HUDEP-2 (cell line): ENCODE results near the gene IFT43.

Experiments
- DNase-seq, 76 experiments: peaks; one replicate each; lab custom pipeline; 2025; ENCODE audit not compliant: unreplicated experiment in 76 of 76; lab: John Stamatoyannopoulos, UW

Gene IFT43

GRCh38 chr14:76101391-76102379 lies 116.1 kb downstream of the IFT43 start:
- no peak for DNase-seq

DNA sequence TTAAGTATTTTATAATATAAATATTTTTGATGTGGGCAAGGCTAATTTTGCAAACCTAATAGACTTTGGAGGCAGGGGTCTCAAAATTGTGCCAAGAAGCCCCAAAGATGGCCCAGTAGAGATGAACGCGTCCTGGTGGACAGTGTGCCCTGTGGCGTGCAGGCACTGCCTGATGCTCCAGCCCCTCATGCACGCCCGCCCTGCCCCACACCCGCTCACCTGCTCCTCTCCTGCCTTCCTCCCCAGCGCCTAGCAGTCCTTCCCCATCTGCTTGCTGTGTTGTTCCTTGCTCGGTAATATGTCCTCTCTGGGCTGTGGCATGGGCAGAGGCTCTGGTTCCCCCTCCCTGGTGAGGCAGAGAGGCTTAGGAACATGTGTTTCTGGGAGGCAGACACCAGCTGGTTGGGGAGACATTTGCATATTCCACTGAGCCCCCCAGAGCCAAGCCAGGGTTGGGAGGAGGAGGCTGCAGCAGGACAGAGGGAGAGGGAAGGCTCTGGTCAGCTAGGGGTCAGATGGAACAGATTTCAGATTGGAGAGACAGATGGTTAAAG lies 119.3 kb downstream of the IFT43 start:
- DNase-seq, result no peak

DNA sequence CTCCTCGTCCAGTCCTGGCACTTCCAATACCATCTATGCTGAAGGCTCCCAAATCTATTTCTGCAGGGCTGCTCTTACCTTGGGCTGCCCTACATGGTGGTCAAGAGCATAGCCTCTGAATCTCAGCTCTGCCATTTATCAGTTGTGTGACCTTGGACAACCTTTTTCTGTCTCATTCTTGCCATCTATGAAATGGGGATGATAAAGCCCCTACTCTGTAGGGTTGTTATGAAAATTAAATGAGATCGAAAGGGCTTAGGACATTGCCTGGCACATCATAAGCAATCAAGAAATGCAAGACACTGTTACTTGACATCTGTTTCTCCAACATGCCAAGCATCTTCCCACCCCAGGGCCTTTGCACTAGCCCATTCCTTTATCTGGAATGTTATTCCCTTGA lies 120.6 kb downstream of the IFT43 start:
- DNase-seq, result no peak

GRCh38 chr14:76109087-76109880 lies 123.7 kb downstream of the IFT43 start:
- DNase-seq, result no peak

- no peak for DNase-seq
These were observed 127.5 kb downstream of the IFT43 start for GRCh38 chr14:76112889-76113624.

GRCh38 chr14:76113691-76114090 lies 128.1 kb downstream of the IFT43 start:
- DNase-seq, result no peak

- DNase-seq, result no peak
These were observed 129.5 kb downstream of the IFT43 start for GRCh38 chr14:76115010-76115422.

DNA sequence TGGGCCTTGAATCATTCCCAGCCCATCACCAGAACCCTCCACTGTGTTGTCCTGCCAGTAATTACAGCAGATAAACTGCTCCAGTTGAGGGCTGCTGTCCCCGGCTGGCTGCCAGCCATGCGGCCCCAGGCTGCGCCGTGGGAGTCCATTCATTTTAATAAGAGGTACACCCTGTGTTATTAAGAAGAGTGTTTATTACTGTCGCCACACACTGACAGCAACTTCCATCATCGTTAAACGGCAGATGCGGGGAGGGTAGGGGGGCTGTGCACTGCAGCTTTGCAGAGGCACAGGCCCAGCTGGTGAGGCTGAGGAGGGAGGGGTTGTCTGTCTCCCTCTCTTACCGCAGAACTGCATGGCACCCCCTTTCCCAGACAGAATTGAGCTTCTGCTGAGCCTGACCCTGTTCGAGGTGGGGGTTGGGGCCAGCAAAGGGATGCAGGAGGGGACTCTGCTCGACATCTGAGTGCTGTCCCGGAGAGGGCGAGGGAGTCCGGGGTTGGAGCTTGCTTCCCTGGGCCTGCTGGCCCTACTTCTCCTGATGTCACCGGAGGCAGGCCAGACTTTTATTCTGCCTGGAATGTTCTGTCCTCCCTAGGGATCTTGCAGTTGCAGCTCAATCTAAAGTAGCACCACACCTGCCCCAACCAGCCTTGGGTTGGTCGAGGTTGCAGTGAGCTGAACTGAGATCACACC lies 132.4 kb downstream of the IFT43 start:
- no peak for DNase-seq

- DNase-seq, result no peak
These were observed 133.0 kb downstream of the IFT43 start for GRCh38 chr14:76118594-76118993.

DNA sequence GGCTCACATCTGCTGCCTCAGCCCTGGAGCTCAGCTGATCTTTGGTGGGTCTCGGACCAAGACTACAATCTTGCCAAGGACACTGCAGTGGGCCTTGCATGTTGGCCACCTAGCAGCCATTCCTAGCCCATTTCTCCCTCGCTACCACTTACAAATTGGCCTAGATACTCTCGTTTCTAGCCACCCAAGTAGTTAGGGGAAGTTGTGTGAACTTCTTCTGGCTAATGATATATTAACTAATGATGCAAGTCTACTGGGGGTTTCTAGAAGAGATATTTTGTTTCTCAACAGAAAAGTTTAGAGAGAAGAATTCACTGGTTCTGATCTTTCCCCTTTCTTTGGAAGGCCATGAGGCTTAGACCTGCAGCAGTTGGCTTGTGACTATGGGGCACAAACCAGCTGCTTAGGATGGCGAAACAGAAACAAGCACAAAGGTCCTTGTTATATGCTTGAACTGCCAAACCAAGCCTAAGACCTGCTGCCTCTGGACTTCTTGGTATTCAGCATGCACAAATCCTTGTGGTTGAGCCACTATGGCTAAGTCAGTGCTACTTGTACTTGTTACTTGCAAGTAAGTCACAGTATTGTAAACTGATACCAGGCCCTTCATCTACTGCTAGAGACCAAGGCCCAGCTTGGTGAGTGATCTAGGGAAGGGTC lies 135.7 kb downstream of the IFT43 start:
- no peak for DNase-seq

DNA sequence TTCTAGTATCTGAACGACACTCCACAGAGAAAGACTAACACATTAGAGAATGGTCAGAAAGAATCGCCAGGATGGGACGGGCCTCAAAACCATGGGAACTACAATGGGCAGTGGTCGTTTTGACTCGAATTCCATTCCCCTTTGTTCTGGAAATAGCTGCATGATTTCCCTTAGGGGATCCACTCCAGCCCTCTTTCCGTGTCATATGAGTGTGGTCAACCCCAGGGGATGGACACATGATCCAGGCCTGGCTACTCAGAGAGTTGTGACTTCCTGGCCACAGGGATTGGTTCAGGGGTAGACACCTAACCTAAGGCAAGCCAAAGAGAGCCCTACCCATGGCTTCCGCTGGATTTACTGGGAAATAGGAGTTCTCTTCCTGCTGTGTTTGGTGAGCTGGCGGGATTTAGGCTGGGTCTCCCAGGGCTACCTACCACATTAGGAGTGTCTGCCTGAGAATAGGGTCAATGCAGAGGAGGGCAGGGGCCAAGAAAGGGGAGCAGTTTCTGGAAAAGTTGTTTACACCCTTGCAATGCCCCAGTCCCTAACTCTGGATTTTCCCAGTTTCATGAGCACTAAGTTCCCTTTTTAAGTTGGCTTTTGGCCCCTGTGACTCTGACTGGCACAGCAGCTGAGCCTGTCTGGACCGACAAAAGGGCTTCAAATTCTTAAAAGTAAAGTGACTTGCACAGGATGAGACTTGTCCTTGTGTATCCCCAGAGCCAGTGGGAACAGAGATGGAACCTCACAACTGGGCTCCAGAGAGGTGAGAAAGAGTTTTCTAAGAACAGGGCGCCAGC lies 138.1 kb downstream of the IFT43 start:
- DNase-seq, result no peak

DNA sequence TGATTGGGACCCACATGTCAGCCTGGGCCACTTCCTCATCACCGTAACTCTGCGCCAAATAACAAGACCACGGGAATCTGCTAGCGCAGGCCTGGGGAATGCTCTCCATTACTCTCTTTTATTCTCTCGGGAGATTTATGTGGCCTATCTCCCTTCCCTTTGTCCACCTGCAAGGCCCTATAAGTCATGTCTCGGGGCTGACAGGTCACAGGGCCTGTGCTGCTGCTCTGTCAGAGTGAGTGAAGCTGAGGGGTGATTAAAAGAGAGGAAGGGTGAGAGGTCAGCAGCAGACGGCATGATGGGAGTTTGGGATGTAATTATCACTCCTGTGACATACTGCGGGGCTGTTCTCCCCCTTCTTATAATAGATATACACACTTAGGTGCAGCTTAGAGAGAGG lies 139.9 kb downstream of the IFT43 start:
- DNase-seq, result no peak

- DNase-seq, result no peak
These were observed 140.5 kb downstream of the IFT43 start for GRCh38 chr14:76126076-76126475.

- no peak for DNase-seq
These were observed 144.5 kb downstream of the IFT43 start for GRCh38 chr14:76129851-76130576.

DNA sequence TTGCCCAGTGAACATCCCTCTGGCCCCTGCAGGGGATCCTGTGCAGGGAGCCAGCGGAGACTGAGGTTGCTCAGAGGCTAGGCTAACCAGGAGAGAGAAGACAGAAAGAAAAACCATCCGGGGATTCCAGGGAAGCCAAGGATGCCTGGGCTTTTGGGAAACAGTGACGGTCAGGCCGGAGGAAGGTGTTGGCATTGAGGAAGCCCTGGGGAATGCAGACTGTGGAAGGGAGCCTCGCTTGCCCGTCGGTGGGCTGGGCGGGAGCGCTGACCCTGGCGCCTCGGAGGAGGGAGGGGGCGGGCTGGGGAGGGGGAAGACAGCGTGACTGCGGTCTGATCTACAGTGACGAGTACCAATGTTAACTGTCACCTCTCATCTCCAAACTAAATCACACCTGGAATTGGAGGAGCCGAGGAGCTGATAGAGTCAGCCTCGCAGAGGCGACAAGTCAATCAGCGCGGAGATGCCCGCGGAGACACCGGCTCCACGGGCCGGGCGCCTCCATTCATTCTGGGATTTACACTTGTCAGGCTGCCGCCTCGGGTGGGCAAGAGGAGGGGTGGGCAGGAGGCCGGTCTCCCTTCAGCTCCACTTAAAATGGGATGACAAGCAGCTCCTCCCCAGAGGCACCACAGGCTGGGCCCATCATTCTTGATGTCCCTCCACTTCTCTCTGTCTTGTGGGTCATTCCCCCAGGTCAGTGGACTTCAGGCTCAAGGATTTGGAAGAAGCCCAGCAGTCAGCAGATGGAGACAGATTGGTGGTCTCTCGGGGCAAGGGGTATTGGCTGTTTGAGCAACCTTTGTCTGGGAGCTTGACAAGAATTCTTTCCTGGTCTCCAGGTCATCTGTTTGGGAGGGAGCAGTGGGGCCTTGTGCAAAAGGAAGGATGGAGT lies 145.8 kb downstream of the IFT43 start:
- no peak for DNase-seq

GRCh38 chr14:76133103-76133502 lies 147.5 kb downstream of the IFT43 start:
- peak in 8 of 76 experiments; percentile 2 to 24 (median 14) for DNase-seq
